ENCODE data around the gene HMGCL. TPM values are rescaled to one million over a fixed set of nuclear protein-coding genes. Genes with fewer than 3 reads are reported as not detected.
"Not testable (repeated sequence)": the region's sequence is repeated elsewhere in the genome, so short reads cannot be mapped to it uniquely, and the experiment has no call there.

HMGCL gene
- total RNA-seq, 1 donor from 2014 or later, result 26.8 TPM

- H3K4me1 Mint-ChIP-seq (ENCODE audit: low read depth), result peaks cover 4% of the 10 kb centered on the region
- H3K4me3 Mint-ChIP-seq (ENCODE audit: unreplicated experiment), result no peak overlapping the region
- peaks cover 3% of the 10 kb centered on the region for H3K36me3 Mint-ChIP-seq (ENCODE audit: low read depth)
- TF ChIP-seq CTCF (IDR thresholded peaks at IDR 0.05), result no peak
- no peaks in the 10 kb centered on the region for H3K27me3 Mint-ChIP-seq (ENCODE audit: low read depth)
- H3K27ac Mint-ChIP-seq (ENCODE audit: unreplicated experiment), result no peak overlapping the region
- no peak for DNase-seq (ENCODE audit: low spot score)
- H3K9me3 Mint-ChIP-seq (ENCODE audit: low read depth), result no peaks in the 10 kb centered on the region
These were observed 20.2 kb downstream of the HMGCL start for GRCh38 chr1:23805025-23805424.

DNA sequence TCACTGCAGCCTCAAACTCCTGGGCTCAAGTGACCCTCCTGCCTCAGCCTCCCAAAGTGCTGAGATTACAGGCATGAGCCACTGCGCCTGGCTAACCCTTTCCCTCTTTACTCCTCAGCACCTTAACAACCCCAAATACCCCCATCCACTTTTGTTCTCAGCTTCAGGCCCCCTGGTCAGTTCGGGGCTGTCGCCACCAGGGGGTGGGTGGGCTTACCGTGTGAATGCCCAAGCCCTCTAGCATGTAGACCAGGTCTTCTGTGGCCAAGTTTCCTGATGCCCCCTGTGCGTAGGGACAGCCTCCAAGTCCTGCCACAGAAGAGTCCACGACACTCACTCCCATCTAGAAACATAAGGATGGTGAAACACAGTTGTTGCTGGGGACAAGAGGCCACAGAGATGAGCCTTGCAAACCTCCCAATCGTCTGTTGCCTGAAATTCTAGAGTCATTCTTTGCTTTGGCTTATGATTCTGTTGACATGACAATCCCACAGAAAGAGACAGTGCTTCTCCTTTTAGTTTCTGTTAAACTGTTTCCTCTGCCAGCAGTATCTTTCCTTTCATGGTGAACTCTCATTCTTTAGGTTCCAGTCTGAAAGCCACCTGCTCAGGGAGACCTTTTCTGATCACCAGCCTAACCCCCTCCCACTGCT lies 20.9 kb downstream of the HMGCL start:
- Mint-ChIP-seq H3K36me3 (ENCODE audit: low read depth) (peaks cover 3% of the 10 kb centered on the region), H3K27me3 (ENCODE audit: low read depth) (no peaks in the 10 kb centered on the region), H3K4me1 (ENCODE audit: low read depth) (peaks cover 10% of the 10 kb centered on the region), H3K4me3 (ENCODE audit: unreplicated experiment) (no peak overlapping the region), H3K27ac (ENCODE audit: unreplicated experiment) (no peak overlapping the region), H3K9me3 (ENCODE audit: low read depth) (no peaks in the 10 kb centered on the region)
- peak; percentile 49 for TF ChIP-seq CTCF (IDR thresholded peaks at IDR 0.05)
- no peak for DNase-seq (ENCODE audit: low spot score)

- DNase-seq (ENCODE audit: low spot score), result no peak
- no peak overlapping the region for H3K4me3 Mint-ChIP-seq (ENCODE audit: unreplicated experiment)
- H3K4me1 Mint-ChIP-seq (ENCODE audit: low read depth), result peaks cover 14% of the 10 kb centered on the region
- H3K36me3 Mint-ChIP-seq (ENCODE audit: low read depth), result peaks cover 3% of the 10 kb centered on the region
- no peaks in the 10 kb centered on the region for H3K9me3 Mint-ChIP-seq (ENCODE audit: low read depth)
- no peaks in the 10 kb centered on the region for H3K27me3 Mint-ChIP-seq (ENCODE audit: low read depth)
- no peak for TF ChIP-seq CTCF (IDR thresholded peaks at IDR 0.05)
- no peak overlapping the region for H3K27ac Mint-ChIP-seq (ENCODE audit: unreplicated experiment)
These were observed 21.6 kb downstream of the HMGCL start for GRCh38 chr1:23803674-23804073.

- DNase-seq (ENCODE audit: low spot score); H3K36me3 Mint-ChIP-seq (ENCODE audit: low read depth); H3K27ac Mint-ChIP-seq (ENCODE audit: unreplicated experiment); H3K27me3 Mint-ChIP-seq (ENCODE audit: low read depth); H3K4me3 Mint-ChIP-seq (ENCODE audit: unreplicated experiment); H3K9me3 Mint-ChIP-seq (ENCODE audit: low read depth): not testable (repeated sequence)
- H3K4me1 Mint-ChIP-seq (ENCODE audit: low read depth), result peaks cover 14% of the 10 kb centered on the region
These were observed 22.4 kb downstream of the HMGCL start for GRCh38 chr1:23802809-23803342.

DNA sequence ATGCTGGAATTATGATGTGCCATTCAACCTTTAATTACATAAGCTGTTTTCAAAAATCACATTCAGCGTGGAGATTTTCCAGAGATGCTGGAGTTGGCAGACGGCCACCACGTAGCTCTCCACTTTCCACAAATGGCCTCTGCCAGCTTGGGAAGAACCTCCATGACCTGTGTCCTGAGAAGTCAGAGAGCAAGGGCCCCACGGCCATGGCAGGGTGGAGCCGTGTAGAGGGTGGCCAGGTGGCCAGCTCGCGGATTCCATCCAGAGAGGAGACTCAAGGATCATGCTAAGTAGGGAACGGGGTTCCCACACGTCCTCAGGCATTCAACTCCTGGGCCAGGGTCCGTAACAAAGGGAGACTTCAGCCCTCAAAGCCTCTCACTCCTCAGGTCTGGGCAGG lies 23.4 kb downstream of the HMGCL start:
- Mint-ChIP-seq H3K9me3 (ENCODE audit: low read depth) (no peaks in the 10 kb centered on the region), H3K36me3 (ENCODE audit: low read depth) (no peaks in the 10 kb centered on the region), H3K27me3 (ENCODE audit: low read depth) (no peaks in the 10 kb centered on the region), H3K4me1 (ENCODE audit: low read depth) (peaks cover 14% of the 10 kb centered on the region), H3K4me3 (ENCODE audit: unreplicated experiment) (no peak overlapping the region), H3K27ac (ENCODE audit: unreplicated experiment) (no peak overlapping the region)
- no peak for TF ChIP-seq CTCF (IDR thresholded peaks at IDR 0.05)
- no peak for DNase-seq (ENCODE audit: low spot score)

DNA sequence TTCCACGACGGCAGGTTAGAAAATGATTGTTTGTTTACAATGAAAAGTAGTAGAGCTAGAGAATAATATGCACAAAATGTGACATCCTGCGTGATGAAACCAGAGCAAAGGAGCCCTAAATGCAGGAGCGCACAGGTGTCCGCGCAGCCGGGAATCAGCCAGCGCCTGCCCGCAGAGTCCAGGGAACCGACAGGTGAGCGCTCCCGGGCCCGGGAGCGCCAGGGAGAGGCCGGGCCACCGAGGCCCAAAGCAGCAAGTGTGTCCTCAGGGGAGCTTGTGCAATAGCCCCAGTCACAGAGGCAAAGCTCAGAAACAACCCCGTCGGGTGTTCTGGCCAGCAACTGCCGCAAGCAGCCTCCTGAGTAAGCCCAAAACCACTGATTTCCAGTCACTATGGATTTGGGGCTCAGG lies 23.9 kb downstream of the HMGCL start:
- Mint-ChIP-seq H3K27me3 (ENCODE audit: low read depth) (no peaks in the 10 kb centered on the region), H3K9me3 (ENCODE audit: low read depth) (no peaks in the 10 kb centered on the region), H3K36me3 (ENCODE audit: low read depth) (no peaks in the 10 kb centered on the region), H3K27ac (ENCODE audit: unreplicated experiment) (peak overlapping the region; percentile 76), H3K4me3 (ENCODE audit: unreplicated experiment) (peak overlapping the region; percentile 85), H3K4me1 (ENCODE audit: low read depth) (peaks cover 14% of the 10 kb centered on the region)
- DNase-seq (ENCODE audit: low spot score), result no peak
- TF ChIP-seq CTCF (IDR thresholded peaks at IDR 0.05), result no peak
